ENCODE results near the gene EFEMP2.
"Not testable (repeated sequence)": the region's sequence is repeated elsewhere in the genome, so short reads cannot be mapped to it uniquely, and the experiment has no call there.

The EFEMP2 gene

GRCh38 chr11:65900125-65900898 is 27.7 kb upstream of the EFEMP2 start, which contains the start of gene FOSL1:
Gene FOSL1 (minus strand): TSS chr11:65900388. CDS start chr11:65900339, 49 bp downstream.
- DNase-seq = peak; percentile 96

DNA sequence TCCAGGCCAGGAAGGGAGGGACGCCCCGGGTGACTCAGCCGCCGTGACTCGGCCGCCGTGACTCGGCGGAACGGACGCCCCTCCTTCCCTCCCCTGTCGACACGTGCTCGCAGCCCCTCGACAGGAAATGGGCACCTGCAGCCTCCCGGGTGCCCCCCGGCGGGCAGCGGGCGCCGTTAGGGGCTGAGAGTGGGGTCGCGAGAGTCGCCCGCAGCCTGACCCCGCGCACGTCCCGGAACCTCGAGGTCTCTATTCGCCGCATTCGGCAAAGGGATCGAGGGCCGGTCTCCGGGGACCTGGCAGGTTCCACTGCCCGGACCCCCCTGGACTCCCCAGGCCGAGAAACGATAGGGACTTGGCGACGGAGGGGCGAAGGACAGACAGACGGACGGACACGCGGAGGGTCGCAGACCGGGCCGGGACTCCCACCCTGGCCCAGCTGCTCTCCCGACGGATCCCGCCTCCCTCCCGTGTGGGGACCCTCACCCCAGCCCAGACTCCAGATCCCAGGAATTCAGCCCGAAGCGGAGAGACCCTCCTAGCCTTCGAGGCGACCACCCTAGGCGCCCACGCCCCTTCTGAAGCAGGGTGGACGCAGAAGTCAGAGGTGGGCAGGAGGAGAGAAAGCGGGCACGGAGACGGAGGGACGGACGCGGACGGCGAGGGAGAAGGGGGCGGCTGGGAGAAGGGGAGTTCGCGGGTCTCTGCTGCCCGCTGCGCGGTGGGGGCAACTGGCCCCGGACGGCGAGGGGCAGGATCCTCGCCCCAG is 26.9 kb upstream of the EFEMP2 start:
- DNase-seq = peak; percentile 72 to 79

DNA sequence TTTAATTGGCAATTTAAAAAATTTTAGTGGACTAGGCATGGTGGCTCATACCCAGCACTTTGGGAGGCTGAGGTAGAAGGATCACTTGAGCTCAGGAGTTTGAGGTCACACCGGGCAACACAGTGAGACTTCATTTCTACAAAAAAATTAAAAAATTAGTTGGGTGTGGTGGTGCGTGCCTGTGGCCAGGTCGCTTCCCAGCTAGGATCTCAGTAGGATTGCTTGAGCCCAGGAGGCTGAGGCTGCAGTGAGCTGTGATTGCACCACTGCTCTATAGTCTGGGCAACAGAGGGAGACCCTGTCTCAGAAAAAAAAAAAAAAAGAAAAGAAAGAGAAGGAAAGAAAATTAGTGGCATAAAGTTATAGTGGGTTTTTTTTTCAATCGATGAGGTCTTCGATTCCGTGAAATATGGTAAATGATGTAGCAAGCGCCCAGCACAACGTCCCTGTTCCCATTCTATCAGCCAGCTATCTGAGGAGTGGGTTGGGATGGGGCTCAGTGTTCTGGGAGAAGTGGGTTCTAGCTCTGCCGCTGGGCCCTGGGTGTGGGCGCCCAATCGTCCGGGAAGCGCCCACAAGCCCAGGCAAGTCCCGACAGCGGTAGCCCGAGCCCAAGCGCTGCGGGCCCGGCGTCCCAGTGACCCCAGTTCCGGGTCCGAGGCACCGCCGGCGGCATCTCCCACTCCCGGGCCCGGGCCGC is 26.2 kb upstream of the EFEMP2 start:
- no peak for DNase-seq

- DNase-seq = no peak
Measured at GRCh38 chr11:65897020-65897471, 24.4 kb upstream of the EFEMP2 start.

DNA sequence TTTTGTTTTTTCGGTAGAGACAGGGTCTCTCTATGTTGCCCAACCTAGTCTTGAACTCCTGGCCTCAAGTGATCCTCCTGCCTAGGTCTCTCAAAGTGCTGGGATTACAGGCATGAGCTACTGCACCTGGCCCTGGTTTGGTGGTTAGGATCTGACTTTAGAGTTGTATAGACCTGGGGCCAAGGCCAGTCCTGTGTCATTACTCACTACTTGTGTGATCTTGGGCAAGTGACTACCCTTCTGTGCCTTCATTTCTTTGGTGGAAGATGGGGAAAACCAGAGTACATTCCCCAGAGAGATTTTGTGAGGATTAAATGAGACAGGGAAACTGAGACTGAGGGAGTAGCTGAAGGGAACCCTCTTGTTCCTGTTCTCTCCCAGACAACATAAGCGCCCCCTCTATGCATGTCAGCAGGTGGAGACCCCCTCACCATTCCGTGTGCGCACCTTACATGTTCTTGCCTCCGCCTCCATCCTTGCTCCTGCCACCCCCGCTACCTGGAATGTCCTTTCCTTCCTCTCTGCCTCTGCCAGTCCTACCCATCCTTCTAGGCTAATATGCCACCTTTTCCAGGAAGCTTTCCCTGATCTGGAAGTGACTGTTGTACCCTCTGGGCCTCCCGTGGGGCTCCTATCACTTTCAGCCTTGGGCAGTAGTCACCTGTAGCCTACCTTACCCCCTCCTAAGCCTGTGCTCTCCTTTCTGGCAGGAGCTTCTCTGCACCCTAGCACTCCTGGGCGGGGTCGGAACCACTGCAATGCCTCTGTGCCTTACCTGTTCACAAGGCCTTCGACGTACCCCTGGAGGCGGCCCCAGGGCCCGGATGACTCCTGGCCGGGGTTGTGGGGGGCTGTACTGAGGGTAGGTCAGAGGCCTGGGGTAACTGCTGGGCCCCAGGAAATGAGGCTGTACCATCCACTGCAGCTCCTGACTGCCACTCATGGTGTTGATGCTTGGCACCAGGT is 23.7 kb upstream of the EFEMP2 start:
- no peak for DNase-seq

- DNase-seq = no peak
Measured at GRCh38 chr11:65895482-65895981, 22.9 kb upstream of the EFEMP2 start.

DNA sequence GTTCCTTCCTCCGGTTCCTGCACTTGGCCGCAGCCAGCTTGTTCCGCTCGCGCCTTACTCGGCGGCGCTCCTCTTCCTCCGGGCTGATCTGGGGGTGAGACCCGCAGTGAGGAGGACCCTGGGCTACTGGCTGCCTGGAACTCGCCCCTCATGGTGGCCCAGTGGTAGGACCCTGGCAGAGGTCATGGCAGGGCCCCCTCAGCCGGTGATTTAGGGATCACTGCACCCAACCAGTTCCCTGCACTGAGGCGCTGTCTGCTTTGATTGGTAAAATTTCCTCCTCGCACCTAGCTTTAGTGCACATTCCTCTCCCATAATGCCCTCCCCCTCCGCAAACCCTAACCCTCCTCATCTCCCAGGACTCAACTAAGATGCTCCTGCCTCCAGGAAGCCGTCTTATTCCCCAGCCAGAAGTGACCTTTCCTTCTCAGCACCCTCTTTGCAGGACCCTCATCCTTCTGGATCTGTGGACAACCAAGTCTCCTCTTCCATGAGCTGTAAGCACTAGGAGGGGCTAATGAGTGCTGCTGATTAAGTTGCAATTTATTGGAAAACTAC is 21.5 kb upstream of the EFEMP2 start:
- no peak for DNase-seq

DNA sequence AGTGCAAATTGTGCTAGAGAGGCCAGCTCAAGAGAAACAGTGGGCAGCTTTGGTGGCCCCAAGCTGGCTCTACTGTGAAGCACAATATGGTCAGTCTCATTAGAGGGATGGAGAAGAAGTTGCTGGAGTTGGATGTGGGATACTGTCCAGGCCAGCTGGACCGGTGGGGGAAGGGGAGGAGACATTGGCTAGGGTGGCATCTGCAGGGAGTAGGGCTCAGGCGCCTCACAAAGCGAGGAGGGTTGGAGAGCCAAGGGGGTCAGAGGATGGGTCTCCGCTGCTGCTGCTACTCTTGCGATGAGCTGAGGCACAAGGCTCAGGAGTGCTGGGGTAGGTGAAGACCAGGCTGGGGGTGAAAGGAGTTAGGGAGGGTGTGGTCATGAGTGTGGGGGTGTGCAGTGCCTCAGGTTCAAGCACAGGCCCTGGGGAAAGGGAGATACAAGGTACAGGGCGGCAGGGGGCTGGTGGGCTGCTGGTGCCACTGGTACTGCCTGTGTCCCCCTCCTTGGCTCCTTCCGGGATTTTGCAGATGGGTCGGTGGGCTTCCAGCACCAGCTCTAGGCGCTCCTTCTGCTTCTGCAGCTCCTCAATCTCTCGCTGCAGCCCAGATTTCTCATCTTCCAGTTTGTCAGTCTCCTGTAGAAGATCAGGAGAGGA is 20.2 kb upstream of the EFEMP2 start:
- no peak for DNase-seq

GRCh38 chr11:65892137-65892540 is 19.5 kb upstream of the EFEMP2 start:
- DNase-seq = not testable (repeated sequence)

GRCh38 chr11:65891219-65892136 is 18.9 kb upstream of the EFEMP2 start:
- DNase-seq = peak in 1 of 2 donors; percentile 71

- DNase-seq = peak; percentile 98 to 99
Measured at GRCh38 chr11:65890324-65891218, 18.0 kb upstream of the EFEMP2 start, which contains the start of gene CCDC85B. Gene CCDC85B (plus strand): TSS chr11:65890673. CDS start chr11:65890784, 111 bp downstream.

DNA sequence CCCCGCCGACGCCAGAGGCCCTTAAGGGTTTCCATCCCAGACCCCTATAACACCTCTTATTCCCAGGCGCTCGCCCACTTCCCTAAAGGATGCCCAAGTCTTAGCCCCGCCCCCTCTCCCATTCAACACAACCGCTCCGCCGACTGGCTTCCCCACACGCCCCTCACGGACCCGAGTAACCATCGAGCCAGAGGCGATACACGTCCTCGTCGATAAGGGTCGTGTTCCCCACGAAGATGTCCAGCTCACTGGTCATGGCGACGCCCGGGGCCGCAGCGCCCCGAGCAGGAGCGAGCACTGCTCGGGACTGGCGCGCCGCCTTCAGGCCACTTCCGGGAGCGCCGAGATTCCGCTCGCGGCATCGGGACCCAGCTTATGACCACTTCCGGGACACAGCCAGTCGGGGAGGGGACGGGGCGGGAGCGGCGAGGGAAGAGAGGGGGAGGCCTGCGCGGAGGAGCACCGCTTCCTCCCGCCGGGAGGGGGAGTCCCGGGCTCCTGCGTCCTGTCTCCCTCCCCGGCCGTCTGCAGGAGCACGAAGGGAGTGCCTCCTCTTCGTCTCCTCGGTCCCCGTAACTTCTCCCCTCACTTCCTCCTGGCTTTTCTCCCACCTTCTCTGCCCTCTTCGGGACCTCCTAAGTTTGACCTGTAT is 15.7 kb upstream of the EFEMP2 start, which contains the start of gene FIBP:
Gene FIBP (minus strand): TSS at position 309 of the 652 bp plus-strand sequence. CDS start 53 bp downstream, at position 256.
- peak; percentile 93 to 95 for DNase-seq

DNA sequence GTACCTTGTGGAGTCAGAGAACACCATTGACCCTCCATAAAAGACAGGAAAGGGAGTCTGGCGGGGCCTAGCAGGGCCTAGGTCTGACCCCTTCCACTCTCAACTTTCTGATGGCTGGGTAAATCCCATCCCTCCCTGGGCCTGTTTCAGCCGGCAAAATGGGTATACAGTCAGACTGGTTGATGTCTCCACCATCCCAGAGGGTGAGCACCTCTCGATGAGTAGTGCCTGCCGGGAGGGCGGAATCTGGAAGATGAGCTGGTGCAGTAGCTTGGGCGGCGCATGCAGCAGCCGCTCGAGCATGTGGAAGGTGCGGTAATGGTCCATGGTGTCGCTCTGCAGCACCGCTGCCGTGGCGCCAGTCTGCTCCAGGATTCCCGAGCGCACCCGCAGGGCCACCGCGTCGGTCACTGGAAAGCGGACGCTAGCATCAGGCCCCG is 15.1 kb upstream of the EFEMP2 start:
- peak in 1 of 2 donors; percentile 33 for DNase-seq

- no peak for DNase-seq
Measured at GRCh38 chr11:65886826-65887722, 14.5 kb upstream of the EFEMP2 start.

DNA sequence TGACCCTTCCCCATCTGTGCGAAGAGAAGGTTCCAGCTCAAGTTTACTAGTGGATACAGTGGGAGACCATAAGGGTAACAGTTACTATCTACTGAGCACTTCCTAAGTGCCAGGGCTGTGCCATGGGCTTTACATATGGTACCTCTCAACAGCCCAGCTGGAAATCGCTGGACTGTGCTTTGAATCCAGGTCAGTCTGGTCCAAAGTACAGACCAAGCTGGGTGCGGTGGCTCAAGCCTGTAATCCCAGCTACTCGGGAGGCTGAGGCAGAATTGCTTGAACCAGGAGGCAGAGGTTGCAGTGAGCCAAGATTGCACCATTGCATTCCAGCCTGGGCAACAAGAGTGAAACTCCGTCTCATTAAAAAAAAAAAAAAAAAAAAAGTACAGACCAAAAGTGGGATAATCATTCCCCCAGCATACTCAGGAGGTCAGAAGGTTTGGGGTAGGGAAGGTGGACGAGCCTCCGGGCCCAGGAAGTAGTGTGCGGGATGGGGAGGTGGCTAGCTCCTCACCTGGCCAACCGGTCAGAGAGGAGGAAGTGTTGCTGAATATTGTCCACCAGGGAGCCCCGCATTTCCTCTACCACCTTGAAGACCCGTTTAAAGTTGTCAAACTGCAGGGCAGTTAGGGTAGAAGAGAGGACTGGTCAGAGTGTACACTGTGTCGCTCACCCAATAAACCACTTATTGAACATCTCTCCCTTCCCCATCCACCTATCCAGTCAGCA is 13.4 kb upstream of the EFEMP2 start:
- DNase-seq = no peak

- no peak for DNase-seq
Measured at GRCh38 chr11:65885231-65885630, 12.6 kb upstream of the EFEMP2 start.

All from activated CD4-positive, alpha-beta T cell treated with anti-CD3 and anti-CD28 coated beads for 4 hours (primary cell).